ENCODE measurements around the gene NRDE2.

Gene NRDE2

GRCh38 chr14:90331497-90332270 is at the start of gene NRDE2:
TSS of gene NRDE2 (minus strand) at chr14:90331941. CDS start at chr14:90331904, 37 bp downstream.
- peak; percentile 83 to 99 (median 96) for DNase-seq

- peak in 48 of 58 donors; percentile 27 to 92 (median 58) for DNase-seq
These were observed 49.5 kb upstream of the NRDE2 start for GRCh38 chr14:90381011-90381786.

- DNase-seq = no peak
These were observed 47.4 kb upstream of the NRDE2 start for GRCh38 chr14:90379106-90379505.

- DNase-seq = no peak
These were observed 46.5 kb upstream of the NRDE2 start for GRCh38 chr14:90378249-90378648.

GRCh38 chr14:90375934-90376333 is 44.2 kb upstream of the NRDE2 start:
- no peak for DNase-seq

GRCh38 chr14:90374813-90375212 is 43.1 kb upstream of the NRDE2 start:
- DNase-seq = no peak

GRCh38 chr14:90373887-90374286 is 42.1 kb upstream of the NRDE2 start:
- no peak for DNase-seq

- peak in 19 of 58 donors; percentile 2 to 60 (median 21) for DNase-seq
These were observed 37.4 kb upstream of the NRDE2 start for GRCh38 chr14:90368946-90369721.

- no peak for DNase-seq
These were observed 30.8 kb upstream of the NRDE2 start for GRCh38 chr14:90362558-90362896.

- no peak for DNase-seq
These were observed 30.3 kb upstream of the NRDE2 start for GRCh38 chr14:90361865-90362557.

GRCh38 chr14:90358359-90358758 is 26.6 kb upstream of the NRDE2 start:
- DNase-seq = no peak

- DNase-seq = no peak
These were observed 25.2 kb upstream of the NRDE2 start for GRCh38 chr14:90356925-90357324.

GRCh38 chr14:90355540-90356518 is 24.1 kb upstream of the NRDE2 start:
- DNase-seq = no peak

GRCh38 chr14:90354551-90355298 is 23.0 kb upstream of the NRDE2 start:
- no peak for DNase-seq

- DNase-seq = no peak
These were observed 18.0 kb upstream of the NRDE2 start for GRCh38 chr14:90349739-90350138.

- DNase-seq = no peak
These were observed 16.5 kb upstream of the NRDE2 start for GRCh38 chr14:90348270-90348669.

- no peak for DNase-seq
These were observed 13.5 kb upstream of the NRDE2 start for GRCh38 chr14:90345239-90345557.

GRCh38 chr14:90344331-90345238 is 12.8 kb upstream of the NRDE2 start:
- DNase-seq = no peak
